G401 (cell line): Measurements from ENCODE around the gene RHBG. TPM values are rescaled to one million over a fixed set of nuclear protein-coding genes. Genes with fewer than 3 reads are reported as not detected.
"Not testable (repeated sequence)": the region's sequence is repeated elsewhere in the genome, so short reads cannot be mapped to it uniquely, and the experiment has no call there.

ENCODE experiments used
- DNase-seq: peaks from one replicate; pipeline ENCODE4 v3.0.0-alpha.2; 2015; ENCODE audit warnings: low spot score
- in situ Hi-C: cut with HindIII; loops from 2 replicates; pipeline ENCODE4 v1.10.0; 2016; ENCODE audit warnings: low sequenced_read_pairs, mixed read lengths
- total RNA-seq: library from RNA; depleted of rRNA; stranded (reverse); fragments of >200 nt; shearing (Covaris generic); gene quantifications from 2 replicates; pipeline ENCODE4 v1.2.3, GENCODE V29; 2014; rRNA removed

Gene RHBG
- total RNA-seq = 0.06 and 3.5 TPM in 2 replicates

DNA sequence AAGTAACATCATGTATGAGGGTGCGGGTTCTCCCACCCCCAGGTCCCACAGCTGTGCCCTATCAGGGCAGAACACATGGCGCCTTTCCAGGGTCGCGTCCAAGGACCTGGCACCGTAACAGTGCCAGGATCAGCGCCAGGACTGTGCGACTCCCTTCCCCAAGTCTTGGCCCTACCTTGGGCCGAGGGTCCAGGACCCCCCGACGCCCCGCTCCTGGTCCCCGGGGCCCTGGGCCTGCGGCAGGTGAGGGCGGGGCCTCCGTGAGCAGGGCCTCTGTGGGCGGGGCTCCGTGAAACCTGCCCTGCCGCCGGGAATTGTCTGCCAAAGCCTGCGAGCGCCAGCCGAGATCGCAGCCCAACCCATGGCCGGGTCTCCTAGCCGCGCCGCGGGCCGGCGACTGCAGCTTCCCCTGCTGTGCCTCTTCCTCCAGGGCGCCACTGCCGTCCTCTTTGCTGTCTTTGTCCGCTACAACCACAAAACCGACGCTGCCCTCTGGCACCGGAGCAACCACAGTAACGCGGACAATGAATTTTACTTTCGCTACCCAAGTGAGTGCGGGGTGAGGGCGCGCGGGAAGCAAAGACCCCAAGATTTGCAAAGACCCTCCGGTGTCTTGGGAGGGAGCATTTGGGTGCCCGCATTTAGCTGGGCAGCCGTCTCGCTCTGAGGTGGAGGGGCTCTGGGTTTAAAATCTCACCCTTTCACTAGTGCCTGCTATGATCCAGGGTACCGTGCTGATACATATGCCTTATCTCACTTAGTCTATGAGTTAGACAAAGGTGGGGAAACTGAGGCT, at the start of gene RHBG:
TSS of gene RHBG (plus strand) at position 323 of the 796 bp plus-strand sequence. CDS start at position 362, 39 bp downstream.
- DNase-seq = peak; percentile 81
- in situ Hi-C loops = no loop called here

DNA sequence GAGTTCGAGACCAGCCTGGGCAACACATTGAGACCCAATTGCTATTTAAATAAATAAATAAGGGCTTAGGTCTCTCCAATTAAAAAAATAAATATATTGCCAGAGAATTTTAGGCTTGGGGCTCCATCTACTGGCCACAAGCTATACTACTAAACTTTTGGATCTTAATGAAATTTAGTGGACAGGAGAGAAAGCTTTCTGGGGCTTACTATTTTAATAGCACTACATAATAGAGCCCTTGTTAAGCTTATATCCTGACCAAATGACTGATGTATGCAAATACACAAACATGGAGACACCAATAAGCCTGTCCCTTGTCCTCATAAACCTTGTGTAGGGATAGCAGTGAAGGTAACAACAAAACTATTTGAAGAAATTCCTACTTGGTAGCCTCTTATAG, 49.3 kb upstream of the RHBG start:
- DNase-seq = peak; percentile 40
- in situ Hi-C loops = no loop called here

DNA sequence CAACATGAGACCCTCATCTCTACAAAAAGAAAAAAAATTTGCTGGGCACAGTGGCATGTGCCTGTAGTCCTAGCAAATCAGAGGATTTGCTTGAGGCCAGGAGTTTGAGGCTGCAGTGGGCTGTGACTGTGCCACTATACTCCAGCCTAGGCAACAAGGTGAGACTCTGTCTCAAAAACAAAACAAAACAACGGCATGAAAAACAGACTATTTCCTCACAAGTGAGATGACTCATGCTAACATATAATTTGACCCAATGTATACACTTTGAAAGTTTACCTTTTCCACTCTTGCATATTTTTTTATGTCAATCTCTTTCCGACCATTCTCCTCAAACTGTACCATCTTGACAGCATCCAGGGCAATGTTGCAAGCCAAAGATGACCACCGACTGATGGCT, 48.5 kb upstream of the RHBG start:
- DNase-seq = no peak
- in situ Hi-C loops = no loop called here

DNA sequence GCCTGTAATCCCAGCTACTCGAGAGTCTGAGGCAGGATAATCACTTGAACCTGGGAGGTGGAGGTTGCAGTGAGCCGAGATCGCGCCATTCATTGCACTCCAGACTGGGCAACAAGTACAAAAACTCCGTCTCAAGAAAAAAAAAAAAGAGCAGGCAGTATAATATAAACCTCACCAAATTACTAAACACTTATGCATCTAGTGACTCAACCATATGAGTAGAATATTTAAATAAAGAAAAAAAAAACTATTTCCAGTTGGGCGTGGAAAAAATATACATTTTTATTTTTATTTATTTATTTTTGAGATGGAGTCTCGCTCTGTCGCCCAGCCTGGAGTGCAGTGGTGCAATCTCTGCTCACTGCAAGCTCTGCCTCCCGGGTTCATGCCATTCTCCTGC, 45.8 kb upstream of the RHBG start:
- in situ Hi-C loops = not testable (repeated sequence)

GRCh38 chr1:156336242-156336641, 32.8 kb upstream of the RHBG start:
- in situ Hi-C loops = no loop called here
- DNase-seq = no peak

More for the DNA sequence above, 45.8 kb upstream of the RHBG start:
- DNase-seq = not testable (repeated sequence)

- DNase-seq = peak; percentile 7
- in situ Hi-C loops = no loop called here
Measured at GRCh38 chr1:156337052-156337887, 31.7 kb upstream of the RHBG start.

- in situ Hi-C loops = no loop called here
- no peak for DNase-seq
Measured at GRCh38 chr1:156337888-156338179, 31.2 kb upstream of the RHBG start.

DNA sequence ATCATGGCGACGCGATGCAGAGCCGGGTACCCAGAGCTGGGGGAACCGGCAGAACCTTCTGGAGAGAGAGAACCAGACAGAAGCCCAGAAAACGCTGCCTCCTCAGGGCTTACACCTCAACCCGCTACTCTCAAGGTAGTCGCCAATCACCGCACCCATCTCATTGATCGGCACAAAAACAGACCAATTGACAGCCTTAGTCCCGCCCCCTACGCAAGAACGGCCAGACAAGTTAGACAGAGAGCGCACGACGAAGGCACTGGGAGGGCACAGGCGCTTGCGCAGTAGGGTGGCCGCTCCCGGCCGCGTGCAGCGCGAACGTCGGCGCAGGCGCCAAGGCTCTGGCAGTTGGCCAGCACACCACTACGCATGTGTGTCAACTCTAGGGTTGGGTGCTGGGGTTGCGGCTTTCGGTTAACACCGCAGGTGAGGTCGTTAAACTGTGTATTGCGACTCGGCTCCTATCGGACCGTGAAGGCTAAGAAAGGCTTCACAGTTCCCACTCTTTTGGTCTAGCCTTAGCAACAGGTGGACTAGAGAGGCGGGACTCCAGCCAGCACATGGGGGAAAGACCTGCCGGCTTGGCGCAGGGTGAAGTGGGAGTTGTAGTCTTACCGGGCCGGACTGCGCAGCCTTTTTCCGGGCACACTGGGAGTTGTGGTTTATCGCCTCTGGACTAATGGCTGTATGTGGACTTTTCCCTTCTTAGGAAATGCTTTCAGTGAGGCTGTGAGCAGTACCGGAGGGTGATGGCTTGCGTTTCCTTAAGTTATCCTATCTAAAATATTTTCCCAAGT, 30.6 kb upstream of the RHBG start, which contains the start of the genes CCT3 and TSACC:
TSS of gene CCT3 (minus strand) at position 113 of the 797 bp plus-strand sequence. CDS start at position 5, 108 bp downstream.
TSS of gene TSACC (plus strand) at position 347 of the 797 bp plus-strand sequence. CDS start 1,232 bp downstream, outside the sequence.
- peak; percentile 100 for DNase-seq
- in situ Hi-C loops = no loop called here

- in situ Hi-C loops = no loop called here
- no peak for DNase-seq
Measured at GRCh38 chr1:156342166-156342955, 26.6 kb upstream of the RHBG start.

DNA sequence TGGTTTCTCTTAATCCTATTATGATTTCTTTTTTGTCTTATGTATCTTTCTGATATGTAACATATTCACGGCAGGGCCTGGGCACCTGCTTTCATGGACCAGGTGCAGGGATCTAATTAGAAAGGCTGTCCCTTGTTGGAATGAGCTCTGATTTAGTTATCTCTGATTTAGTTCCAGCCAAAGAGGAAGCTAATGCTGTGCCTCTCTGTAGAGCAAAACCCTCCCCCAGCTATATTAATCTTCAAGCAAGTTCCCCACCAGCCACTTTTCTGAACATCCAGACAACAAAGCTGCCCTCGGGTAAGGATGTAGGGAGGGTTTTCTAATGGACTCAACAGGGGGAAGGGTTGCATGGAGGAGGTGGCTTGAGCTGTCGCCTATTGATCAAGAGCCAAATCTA, 24.6 kb upstream of the RHBG start:
- in situ Hi-C loops = no loop called here
- no peak for DNase-seq

GRCh38 chr1:156346035-156346434, 23.0 kb upstream of the RHBG start:
- DNase-seq, in situ Hi-C loops: not testable (repeated sequence)

DNA sequence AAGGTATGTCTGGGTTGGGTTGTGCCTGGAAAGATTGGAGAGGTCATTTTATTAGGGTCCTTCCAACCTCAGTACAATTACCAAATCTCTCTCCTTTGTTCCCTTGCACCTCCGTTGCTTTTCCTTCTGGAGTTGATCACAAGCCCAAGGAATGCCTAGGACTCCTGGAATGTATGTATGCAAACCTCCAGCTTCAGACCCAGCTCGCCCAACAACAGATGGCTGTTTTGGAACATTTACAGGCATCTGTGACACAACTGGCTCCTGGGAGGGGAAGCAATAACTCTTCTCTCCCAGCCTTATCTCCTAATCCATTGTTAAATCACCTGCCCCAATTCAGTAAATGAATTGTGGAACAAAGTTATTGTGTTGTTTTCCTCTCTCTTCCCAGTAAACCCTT, 22.4 kb upstream of the RHBG start:
- in situ Hi-C loops = no loop called here
- no peak for DNase-seq

- DNase-seq = no peak
- in situ Hi-C loops = no loop called here
Measured at GRCh38 chr1:156347331-156347730, 21.7 kb upstream of the RHBG start.

DNA sequence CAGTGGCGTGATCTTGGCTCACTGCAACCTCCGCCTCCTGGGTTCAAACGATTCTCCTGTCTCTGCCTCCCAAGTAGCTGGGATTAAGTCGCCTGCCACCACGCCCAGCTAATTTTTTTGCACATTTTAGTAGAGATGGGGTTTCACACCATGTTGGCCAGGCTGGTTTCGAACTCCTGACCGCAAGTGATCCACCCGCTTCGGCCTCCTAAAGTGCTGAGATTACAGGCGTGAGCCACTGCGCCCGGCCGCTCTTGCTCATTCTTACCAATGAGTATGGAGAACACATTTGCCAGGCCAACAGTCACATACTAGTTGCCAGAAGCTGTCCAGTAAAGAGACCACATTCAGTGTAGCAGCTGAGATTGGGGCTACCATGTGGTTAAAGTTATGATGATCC, 16.5 kb upstream of the RHBG start:
- in situ Hi-C loops, DNase-seq: not testable (repeated sequence)

DNA sequence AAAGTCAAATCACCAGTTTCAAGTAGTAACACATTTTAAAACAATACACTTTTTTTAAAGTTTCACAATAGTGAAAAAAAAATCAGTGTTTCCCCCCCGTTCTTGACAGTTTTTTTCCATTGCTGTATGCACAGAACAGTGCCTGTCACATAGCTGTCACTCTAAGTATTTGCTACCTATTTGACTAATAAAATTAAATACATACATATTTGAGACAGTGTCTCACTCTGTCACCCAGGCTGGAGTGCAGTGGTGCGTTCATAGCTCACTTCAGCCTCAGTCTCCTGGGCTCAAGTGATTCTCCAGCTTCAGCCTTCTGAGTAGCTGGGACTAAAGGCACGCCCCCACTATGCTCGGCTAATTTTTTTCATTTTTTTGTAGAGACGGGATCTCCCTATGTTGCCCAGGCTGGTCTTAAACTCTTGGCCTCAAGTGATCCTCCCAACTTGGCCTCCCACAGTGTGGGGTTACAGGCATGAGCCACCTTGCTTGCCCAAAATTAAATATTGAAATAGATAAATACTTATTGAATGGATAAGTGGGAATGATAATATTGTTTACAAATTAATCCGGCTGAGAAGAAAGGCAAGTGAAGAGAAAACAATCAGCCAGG, 12.6 kb upstream of the RHBG start:
- in situ Hi-C loops = no loop called here
- DNase-seq = no peak

- peak; percentile 81 for DNase-seq
- in situ Hi-C loops = no loop called here
Measured at GRCh38 chr1:156356875-156357534, 12.0 kb upstream of the RHBG start.

DNA sequence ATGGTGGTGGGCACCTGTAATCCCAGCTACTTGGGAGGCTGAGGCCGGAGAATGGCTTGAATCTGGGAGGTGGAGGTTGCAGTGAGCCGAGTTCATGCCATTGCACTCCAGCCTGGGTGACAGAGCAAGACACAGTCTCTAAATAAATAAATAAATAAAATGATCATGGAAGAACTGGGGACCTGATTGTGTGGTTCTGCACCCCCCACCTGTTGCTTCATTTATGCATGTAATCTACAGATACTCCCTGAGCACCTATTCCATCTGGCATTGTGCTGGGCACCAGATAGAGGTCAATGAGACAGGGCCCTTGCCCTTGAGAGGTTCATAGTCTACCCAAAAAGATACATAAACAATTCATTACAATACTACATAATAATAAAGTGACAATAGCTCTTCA, 11.0 kb upstream of the RHBG start:
- in situ Hi-C loops = no loop called here

GRCh38 chr1:156358641-156359040, 10.4 kb upstream of the RHBG start:
- in situ Hi-C loops = no loop called here
- no peak for DNase-seq

More for the DNA sequence above, 11.0 kb upstream of the RHBG start:
- no peak for DNase-seq
